T-cell (primary cell): ENCODE results near the gene MAP1B. TPM values are rescaled to one million over a fixed set of nuclear protein-coding genes. Genes with fewer than 3 reads are reported as not detected.

ENCODE experiments used
- ATAC-seq, 4 experiments: fragments of 200-7000 bp in 3 of 4; fragments of 150-1000 bp in 1 of 4; cut with Tn5 transposase; replicated peaks in 1 of 4; 1 replicate in 3 of 4; 2 replicates in 1 of 4; pipeline ENCODE4 v1.10.0; 2021; ENCODE audit warnings: moderate library complexity in 3 of 4, mild to moderate bottlenecking in 2 of 4, moderate number of reproducible peaks in 1 of 4
- CTCF ChIA-PET, 2 donors: fragments of 300-600 bp; sonication (Branson Sonifier 250); formaldehyde crosslinking; loops; one replicate each; lab custom pipeline; 2022; ENCODE audit warnings: antibody characterized with exemption in 2 of 2; lab: Charles Lee
- POLR2A ChIA-PET, 2 donors: fragments of 300-600 bp; sonication (Branson Sonifier 250); formaldehyde crosslinking; loops; one replicate each; lab custom pipeline; 2022; ENCODE audit warnings: antibody characterized with exemption in 2 of 2; lab: Charles Lee
- DNase-seq, 35 experiments: peaks; one replicate each; pipeline versions ENCODE4 v3.0.0 to v3.0.0-alpha.2; 2013 to 2023
- H3K27ac ChIP-seq: one replicate; pipeline ENCODE4 v1.5.1; 2013; ENCODE audit warnings: low read length
- H3K27me3 ChIP-seq, 2 experiments: replicated peaks in 1 of 2; 1 replicate in 1 of 2; 2 replicates in 1 of 2; pipeline versions ENCODE4 v1.6.1 to v1.7.0; 2013; ENCODE audit warnings: low read length in 1 of 2, mixed read lengths in 1 of 2; ENCODE audit not compliant: control insufficient read depth in 2 of 2, insufficient read depth in 2 of 2; ENCODE audit errors: extremely low read depth in 1 of 2
- H3K36me3 ChIP-seq, 2 donors: 1 replicate in 1 of 2; 2 replicates in 1 of 2; pipeline versions ENCODE4 v1.6.1 to v1.7.0; 2013; ENCODE audit warnings: low read length in 1 of 2; ENCODE audit not compliant: control insufficient read depth in 2 of 2, insufficient read depth in 1 of 2; ENCODE audit errors: extremely low read depth in 1 of 2
- H3K4me1 ChIP-seq, 2 experiments: 1 replicate in 1 of 2; 2 replicates in 1 of 2; pipeline versions ENCODE4 v1.6.1 to v1.7.0; 2013; ENCODE audit warnings: low read length in 2 of 2, mixed read lengths in 1 of 2; ENCODE audit not compliant: insufficient read depth in 2 of 2, control insufficient read depth in 1 of 2; ENCODE audit errors: extremely low read depth in 1 of 2
- H3K4me3 ChIP-seq, 2 donors: 1 replicate in 1 of 2; 2 replicates in 1 of 2; pipeline versions ENCODE4 v1.5.1 to v1.7.0; 2013; ENCODE audit warnings: mild to moderate bottlenecking in 2 of 2, low read length in 1 of 2, moderate library complexity in 1 of 2; ENCODE audit not compliant: control insufficient read depth in 1 of 2; ENCODE audit errors: extremely low read depth in 1 of 2
- H3K9me3 ChIP-seq: 2 replicates; pipeline ENCODE4 v1.7.0; 2013
- H3K27ac Mint-ChIP-seq, 2 donors: one replicate each; pipeline ENCODE4 v1.8.0; 2020 to 2021; ENCODE audit warnings: mild to moderate bottlenecking in 2 of 2, mixed read lengths in 2 of 2
- H3K27me3 Mint-ChIP-seq, 2 donors: one replicate each; pipeline ENCODE4 v1.8.0; 2021 to 2022; ENCODE audit warnings: mixed read lengths in 2 of 2
- H3K36me3 Mint-ChIP-seq: one replicate; pipeline ENCODE4 v1.8.0; 2021; ENCODE audit warnings: mixed read lengths
- H3K4me1 Mint-ChIP-seq, 3 donors: one replicate each; pipeline ENCODE4 v1.8.0; 2020 to 2022; ENCODE audit warnings: mixed read lengths in 3 of 3, mild to moderate bottlenecking in 1 of 3
- H3K4me3 Mint-ChIP-seq, 3 donors: one replicate each; pipeline ENCODE4 v1.8.0; 2020 to 2022; ENCODE audit warnings: mild to moderate bottlenecking in 3 of 3, mixed read lengths in 3 of 3, moderate library complexity in 3 of 3
- H3K9me3 Mint-ChIP-seq, 3 donors: one replicate each; pipeline ENCODE4 v1.8.0; 2020 to 2022; ENCODE audit warnings: mixed read lengths in 3 of 3
- WGBS: methylation state at CpG from one replicate; pipeline ENCODE4 v1.1.5; 2013; ENCODE audit warnings: missing lambda C conversion rate; ENCODE audit not compliant: insufficient coverage; 5-methylcytosine and 5-hydroxymethylcytosine counted together
- total RNA-seq, 35 experiments: library from RNA in 6 of 35; stranded (reverse) in 6 of 35; fragments of 120-200 nt in 1 of 35; gene quantifications; one replicate each; pipeline versions ENCODE4 v1.2.1 to v1.2.4 and lab custom pipeline; 2013 to 2026

Gene MAP1B
- total RNA-seq, 5 donors from 2014 or later (not counting 1 experiment from before 2014, with no cell fraction given) = 0.33 to 0.98 (median 0.47) TPM; not detected in 2

DNA sequence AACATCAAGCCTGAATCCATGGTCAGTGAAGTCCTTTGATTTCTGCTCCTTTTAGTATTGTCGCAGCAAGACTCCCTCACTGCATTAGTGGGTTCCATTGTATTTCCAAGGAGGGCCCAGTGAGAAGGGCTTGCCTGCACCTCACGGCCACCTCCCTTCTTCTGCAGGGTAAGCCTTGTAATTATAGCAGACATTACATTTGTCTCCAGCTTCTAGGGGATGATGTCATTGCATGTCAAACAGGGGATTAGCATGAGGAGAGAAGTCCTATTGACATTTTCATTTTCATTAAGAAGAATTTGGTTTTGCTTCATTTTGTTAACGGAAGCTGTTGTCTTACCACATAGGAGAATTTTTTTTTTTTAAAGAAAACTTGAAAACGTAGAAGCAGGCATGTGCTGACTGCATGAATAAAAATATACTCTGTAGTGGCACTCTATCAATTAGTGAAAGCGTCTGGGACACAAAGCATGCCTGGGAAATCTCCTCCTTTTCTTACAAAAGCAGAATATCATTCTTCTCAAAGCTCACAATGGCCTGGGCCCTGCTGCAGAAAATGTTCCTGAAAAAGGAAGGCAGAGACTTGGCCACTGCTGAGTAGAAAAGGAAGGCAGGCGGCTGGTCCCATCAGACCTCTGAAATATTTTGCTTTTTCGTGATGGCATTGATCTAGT lies 27.1 kb downstream of the MAP1B start:
- H3K27ac Mint-ChIP-seq = no peak overlapping the region
- H3K27me3 ChIP-seq = peaks cover 9 to 11% of the 10 kb centered on the region in 2 experiments
- no peaks in the 10 kb centered on the region for H3K9me3 ChIP-seq
- DNase-seq (no peak), ATAC-seq (no peak)
- ChIA-PET CTCF (interaction anchor here in 1 of 2 donors (2.0 kb wide), 1 partner anchor 173 kb away, joined by 8 read pairs; no protein-coding TSS in a partner anchor), POLR2A (no interaction called here)
- 100% methylated on average over 1 of the region's 7 CpGs for WGBS
- peaks cover 17 to 31% of the 10 kb centered on the region in 2 donors for H3K27me3 Mint-ChIP-seq
- H3K9me3 Mint-ChIP-seq = no peaks in the 10 kb centered on the region
- no peak overlapping the region for H3K27ac ChIP-seq
- no peaks in the 10 kb centered on the region for H3K36me3 ChIP-seq
- no peaks in the 10 kb centered on the region for H3K36me3 Mint-ChIP-seq
- H3K4me1 Mint-ChIP-seq = peaks cover 0 to 8% (median 7%) of the 10 kb centered on the region in 3 donors
- peaks cover 0 to 3% of the 10 kb centered on the region in 2 experiments for H3K4me1 ChIP-seq
- no peak overlapping the region for H3K4me3 ChIP-seq
- no peak overlapping the region for H3K4me3 Mint-ChIP-seq

DNA sequence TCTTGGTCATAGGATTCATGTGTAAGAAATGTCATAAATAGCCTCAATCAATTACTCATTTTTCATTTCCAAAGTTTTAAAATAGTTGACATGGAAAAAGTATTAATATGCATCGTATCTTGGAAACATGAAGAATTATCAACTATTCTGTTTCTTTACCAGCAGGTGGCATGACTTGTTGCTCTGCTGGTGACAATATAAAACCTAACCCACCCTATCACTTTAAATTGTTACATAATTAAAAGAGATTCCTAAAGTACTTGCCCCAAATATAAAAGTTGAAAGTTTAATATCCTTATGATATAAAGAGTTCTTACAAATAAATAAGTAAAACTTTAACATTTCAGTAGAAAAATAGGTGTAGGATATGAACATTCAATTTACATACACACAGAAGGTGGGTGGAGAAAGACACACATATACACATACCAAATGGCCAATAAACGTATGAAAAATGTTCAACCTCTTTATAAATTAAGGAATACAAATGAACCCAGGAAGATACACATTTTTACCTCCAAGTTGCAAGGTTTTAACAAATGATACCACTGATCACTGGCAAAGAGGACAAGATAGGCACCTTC lies 30.6 kb downstream of the MAP1B start:
- Histone ChIP-seq H3K36me3 (no peaks in the 10 kb centered on the region), H3K4me3 (no peak overlapping the region), H3K9me3 (no peaks in the 10 kb centered on the region), H3K4me1 (peaks cover 0 to 3% of the 10 kb centered on the region in 2 experiments), H3K27ac (no peak overlapping the region), H3K27me3 (peaks cover 3 to 13% of the 10 kb centered on the region in 2 experiments)
- WGBS = no CpG with 5 or more reads among the region's 2 CpGs
- H3K4me1 Mint-ChIP-seq = peaks cover 0 to 8% (median 7%) of the 10 kb centered on the region in 3 donors
- DNase-seq = peak in 1 of 35 experiments; percentile 40
- no peaks in the 10 kb centered on the region for H3K36me3 Mint-ChIP-seq
- ATAC-seq = peak in 1 of 4 experiments; percentile 40
- H3K9me3 Mint-ChIP-seq = no peaks in the 10 kb centered on the region
- ChIA-PET POLR2A (no interaction called here), CTCF (interaction anchor here in 1 of 2 donors (1.0 kb wide), 1 partner anchor 170 kb away, joined by 10 read pairs; no protein-coding TSS in a partner anchor)
- H3K27me3 Mint-ChIP-seq = peaks cover 24 to 46% of the 10 kb centered on the region in 2 donors
- H3K4me3 Mint-ChIP-seq = no peak overlapping the region
- H3K27ac Mint-ChIP-seq = no peak overlapping the region

DNA sequence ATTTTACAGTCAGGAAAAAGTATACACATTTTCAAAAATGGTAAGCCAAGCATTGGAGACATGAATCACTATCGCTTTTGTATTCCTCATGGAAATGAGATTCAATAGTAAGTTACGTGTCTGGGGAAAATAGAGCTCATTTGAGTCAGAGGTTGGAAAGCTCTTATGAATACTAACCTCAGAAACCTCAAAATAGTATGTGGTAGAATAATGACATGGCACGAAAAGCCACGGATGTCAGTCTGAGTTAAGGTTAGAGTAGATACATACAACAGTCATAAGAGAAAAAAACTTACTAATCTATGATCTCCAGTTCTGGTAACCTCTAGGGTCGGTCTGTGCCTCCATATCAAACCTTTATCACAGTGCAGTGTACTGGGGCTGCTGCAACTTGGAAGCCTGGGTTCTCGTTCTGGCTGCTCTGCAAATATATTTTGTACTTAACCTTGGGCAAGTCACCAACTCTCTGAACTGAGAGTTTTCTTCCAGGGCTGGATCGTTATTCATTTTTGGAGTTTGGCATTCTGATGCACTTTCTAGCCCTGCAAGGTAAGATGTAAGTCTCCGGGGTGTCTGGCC lies 31.8 kb downstream of the MAP1B start:
- peaks cover 0 to 8% (median 7%) of the 10 kb centered on the region in 3 donors for H3K4me1 Mint-ChIP-seq
- no peak overlapping the region for H3K27ac ChIP-seq
- H3K4me1 ChIP-seq = peaks cover 0 to 3% of the 10 kb centered on the region in 2 experiments
- no peak overlapping the region for H3K4me3 Mint-ChIP-seq
- no peak overlapping the region for H3K27ac Mint-ChIP-seq
- H3K27me3 Mint-ChIP-seq = peaks cover 25 to 50% of the 10 kb centered on the region in 2 donors
- no peak for ATAC-seq
- H3K9me3 ChIP-seq = no peaks in the 10 kb centered on the region
- no peak overlapping the region for H3K4me3 ChIP-seq
- no peaks in the 10 kb centered on the region for H3K36me3 Mint-ChIP-seq
- WGBS = 38% methylated on average over 3 of the region's 8 CpGs
- no peaks in the 10 kb centered on the region for H3K36me3 ChIP-seq
- ChIA-PET POLR2A (no interaction called here), CTCF (interaction anchor here (0.7 to 1.0 kb wide), 4 partner anchors 95 to 176 kb away, joined by 3 to 6 read pairs (median 3); no protein-coding TSS in a partner anchor)
- DNase-seq = peak in 1 of 35 experiments; percentile 8
- peaks cover 0 to 7% of the 10 kb centered on the region in 2 experiments for H3K27me3 ChIP-seq
- no peaks in the 10 kb centered on the region for H3K9me3 Mint-ChIP-seq

DNA sequence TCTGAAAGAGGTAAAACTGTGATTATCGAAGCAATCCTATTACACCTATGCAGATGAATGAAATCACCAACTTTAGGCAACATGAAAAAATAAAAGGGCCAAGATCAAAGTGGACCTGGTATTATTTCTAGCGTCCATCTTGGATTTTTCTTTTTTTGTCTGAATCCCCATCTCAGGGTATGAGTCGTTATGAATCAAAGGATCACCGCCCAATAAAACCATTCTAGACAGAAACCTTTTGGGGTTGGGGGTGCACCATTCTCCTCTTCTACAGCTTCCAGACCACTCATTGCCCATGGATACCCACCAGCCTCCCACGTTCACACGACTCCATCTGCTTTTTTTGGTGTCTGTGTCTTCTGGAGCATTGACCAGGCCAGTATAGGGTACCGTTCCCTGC lies 33.4 kb downstream of the MAP1B start:
- WGBS = 92% methylated on average over 2 of the region's 7 CpGs
- Histone ChIP-seq H3K27ac (no peak overlapping the region), H3K27me3 (peaks cover 0 to 7% of the 10 kb centered on the region in 2 experiments), H3K4me1 (peaks cover 0 to 3% of the 10 kb centered on the region in 2 experiments), H3K9me3 (no peaks in the 10 kb centered on the region), H3K4me3 (no peak overlapping the region), H3K36me3 (no peaks in the 10 kb centered on the region)
- ATAC-seq = no peak
- H3K4me3 Mint-ChIP-seq = no peak overlapping the region
- DNase-seq = no peak
- H3K9me3 Mint-ChIP-seq = no peaks in the 10 kb centered on the region
- H3K27me3 Mint-ChIP-seq = peaks cover 21 to 44% of the 10 kb centered on the region in 2 donors
- POLR2A ChIA-PET = no interaction called here
- peaks cover 0 to 8% (median 7%) of the 10 kb centered on the region in 3 donors for H3K4me1 Mint-ChIP-seq
- no peaks in the 10 kb centered on the region for H3K36me3 Mint-ChIP-seq
- CTCF ChIA-PET = interaction anchor here in 1 of 2 donors (1.0 to 1.4 kb wide), 2 partner anchors 168 to 181 kb away, joined by 3 read pairs; no protein-coding TSS in a partner anchor
- no peak overlapping the region for H3K27ac Mint-ChIP-seq

DNA sequence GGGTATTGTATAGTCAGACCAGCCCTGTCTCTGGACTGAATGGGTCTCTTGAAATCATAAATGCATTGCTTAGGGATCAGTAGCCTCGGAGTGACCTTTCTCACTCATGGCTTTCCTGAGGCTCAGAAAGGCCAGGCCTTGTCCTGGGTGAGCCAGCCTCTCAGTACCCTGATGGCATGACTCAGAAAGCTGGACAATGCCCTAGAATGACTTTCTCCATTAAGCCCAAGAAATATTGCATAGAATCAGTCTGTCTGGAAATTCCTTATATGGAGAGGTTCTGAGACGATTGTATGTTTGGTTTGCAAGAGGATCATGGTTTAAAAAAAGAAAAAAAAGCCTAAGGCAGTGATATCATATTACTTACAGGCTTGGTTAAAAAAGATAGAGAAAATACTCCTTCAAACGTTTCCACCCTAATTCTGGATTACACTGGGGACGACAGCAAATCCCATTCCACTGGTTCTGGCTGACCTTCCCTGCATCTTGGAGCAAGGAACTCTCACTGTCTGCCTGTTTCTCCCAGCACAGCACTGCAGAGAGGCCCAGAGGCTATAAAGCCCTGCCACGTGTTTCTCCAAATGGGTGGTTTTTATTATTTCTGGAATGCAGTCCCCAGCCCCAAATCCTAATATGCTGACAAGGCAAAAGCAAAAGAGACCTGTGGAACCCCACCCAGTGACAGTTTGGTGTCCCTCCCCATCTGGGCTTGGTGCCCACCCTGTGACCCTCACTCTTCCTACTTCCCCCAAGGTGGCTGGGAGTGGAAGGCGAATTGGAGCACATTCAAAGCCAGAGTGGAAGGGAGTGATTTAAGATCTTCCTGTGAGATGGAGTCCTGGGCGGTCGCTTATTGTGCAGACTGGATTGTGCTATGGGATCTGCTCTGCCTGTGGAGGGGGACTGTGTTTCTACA lies 34.4 kb downstream of the MAP1B start:
- Mint-ChIP-seq H3K36me3 (no peaks in the 10 kb centered on the region), H3K9me3 (no peaks in the 10 kb centered on the region), H3K4me1 (peaks cover 0 to 8% (median 7%) of the 10 kb centered on the region in 3 donors), H3K27me3 (peaks cover 18 to 38% of the 10 kb centered on the region in 2 donors), H3K27ac (no peak overlapping the region), H3K4me3 (no peak overlapping the region)
- 76% methylated on average over 3 of the region's 8 CpGs for WGBS
- Histone ChIP-seq H3K9me3 (no peaks in the 10 kb centered on the region), H3K27me3 (peaks cover 0 to 4% of the 10 kb centered on the region in 2 experiments), H3K27ac (no peak overlapping the region), H3K4me3 (no peak overlapping the region), H3K36me3 (no peaks in the 10 kb centered on the region), H3K4me1 (peaks cover 0 to 3% of the 10 kb centered on the region in 2 experiments)
- ChIA-PET POLR2A (no interaction called here), CTCF (interaction anchor here (0.7 to 1.4 kb wide), 3 partner anchors 167 to 180 kb away, joined by 3 read pairs; no protein-coding TSS in a partner anchor)
- DNase-seq (no peak), ATAC-seq (no peak)
